Thoracic aorta (tissue), 2 donors: ENCODE data around the gene CREB3L2. TPM values are rescaled to one million over a fixed set of nuclear protein-coding genes. Genes with fewer than 3 reads are reported as not detected.

ENCODE experiments used
- ATAC-seq: fragments of 150-250 bp; one replicate; pipeline ENCODE4 v1.8.0; 2017; ENCODE audit warnings: low read depth; ENCODE audit not compliant: insufficient number of reproducible peaks, low FRiP score
- DNase-seq: peaks from one replicate; pipeline ENCODE4 v3.0.0-alpha.2; 2020; ENCODE audit warnings: low spot score
- H3K27ac ChIP-seq, 2 donors: fragments of 200-600 bp; sonication (generic); 1 replicate in 1 of 2; 2 replicates in 1 of 2; pipeline ENCODE4 v1.5.1; 2016; ENCODE audit warnings: mild to moderate bottlenecking in 2 of 2, moderate library complexity in 2 of 2
- H3K27me3 ChIP-seq: fragments of 200-600 bp; sonication (generic); replicated peaks from 2 replicates; pipeline ENCODE4 v1.6.0; 2016; ENCODE audit warnings: mild to moderate bottlenecking; ENCODE audit not compliant: insufficient read depth
- H3K36me3 ChIP-seq: fragments of 200-600 bp; sonication (generic); one replicate; pipeline ENCODE4 v1.5.1; 2016
- H3K4me1 ChIP-seq, 2 donors: fragments of 200-600 bp; sonication (generic); 1 replicate in 1 of 2; 2 replicates in 1 of 2; pipeline versions ENCODE4 v1.5.1 to v1.6.0; 2016; ENCODE audit warnings: low read depth in 2 of 2, mild to moderate bottlenecking in 1 of 2; ENCODE audit not compliant: control insufficient read depth in 1 of 2
- H3K4me3 ChIP-seq: fragments of 200-600 bp; sonication (generic); 2 replicates; pipeline ENCODE4 v1.5.1; 2016; ENCODE audit warnings: mild to moderate bottlenecking
- H3K9me3 ChIP-seq: fragments of 200-600 bp; sonication (generic); 2 replicates; pipeline ENCODE4 v1.5.1; 2016
- CTCF ChIP-seq: fragments of 200-600 bp; sonication (generic); IDR thresholded peaks from one replicate; pipeline ENCODE4 v1.5.1; 2019; ENCODE audit warnings: antibody characterized with exemption
- total RNA-seq, 2 donors: library from RNA; depleted of rRNA; stranded (reverse); fragments of >200 nt; gene quantifications; one replicate each; pipeline versions ENCODE4 v1.1.0 to v1.2.3, GENCODE V29; 2016

CREB3L2 gene
- total RNA-seq, 2 donors from 2014 or later = 85.3 to 96.7 TPM

GRCh38 chr7:137869260-137869659 is 132.6 kb downstream of the CREB3L2 start:
- no peaks in the 10 kb centered on the region for H3K9me3 ChIP-seq
- ATAC-seq (no peak), DNase-seq (no peak)
- H3K4me3 ChIP-seq = no peak overlapping the region
- H3K36me3 ChIP-seq = peaks cover 28% of the 10 kb centered on the region
- no peak for TF ChIP-seq CTCF
- no peaks in the 10 kb centered on the region for H3K27me3 ChIP-seq
- no peak overlapping the region for H3K27ac ChIP-seq
- H3K4me1 ChIP-seq = peaks cover 3 to 14% of the 10 kb centered on the region in 2 donors

GRCh38 chr7:137867289-137867688 is 134.6 kb downstream of the CREB3L2 start:
- Histone ChIP-seq H3K9me3 (no peaks in the 10 kb centered on the region), H3K4me3 (no peak overlapping the region), H3K4me1 (peaks cover 0 to 9% of the 10 kb centered on the region in 2 donors), H3K27ac (no peak overlapping the region), H3K36me3 (peaks cover 33% of the 10 kb centered on the region), H3K27me3 (no peaks in the 10 kb centered on the region)
- ATAC-seq = no peak
- no peak for TF ChIP-seq CTCF
- DNase-seq = no peak

- Histone ChIP-seq H3K9me3 (no peaks in the 10 kb centered on the region), H3K36me3 (peaks cover 33% of the 10 kb centered on the region), H3K27ac (no peak overlapping the region), H3K27me3 (no peaks in the 10 kb centered on the region), H3K4me1 (no peaks in the 10 kb centered on the region), H3K4me3 (no peak overlapping the region)
- no peak for DNase-seq
- no peak for TF ChIP-seq CTCF
- ATAC-seq = no peak
Measured at GRCh38 chr7:137865764-137866163, 136.1 kb downstream of the CREB3L2 start.

GRCh38 chr7:137862964-137863363 is 138.9 kb downstream of the CREB3L2 start:
- Histone ChIP-seq H3K4me1 (no peaks in the 10 kb centered on the region), H3K27ac (no peak overlapping the region), H3K9me3 (no peaks in the 10 kb centered on the region), H3K27me3 (no peaks in the 10 kb centered on the region), H3K4me3 (no peak overlapping the region), H3K36me3 (peaks cover 33% of the 10 kb centered on the region)
- no peak for TF ChIP-seq CTCF
- DNase-seq (no peak), ATAC-seq (no peak)

GRCh38 chr7:137862358-137862757 is 139.5 kb downstream of the CREB3L2 start:
- H3K9me3 ChIP-seq = no peaks in the 10 kb centered on the region
- H3K36me3 ChIP-seq = peaks cover 28% of the 10 kb centered on the region
- DNase-seq (no peak), ATAC-seq (no peak)
- peak overlapping the region in 1 of 2 donors; percentile 35 for H3K27ac ChIP-seq
- no peaks in the 10 kb centered on the region for H3K27me3 ChIP-seq
- no peak for TF ChIP-seq CTCF
- H3K4me1 ChIP-seq = no peaks in the 10 kb centered on the region
- no peak overlapping the region for H3K4me3 ChIP-seq
